ENCODE results near the gene UGT2B7.
"Not testable (repeated sequence)": the region's sequence is repeated elsewhere in the genome, so short reads cannot be mapped to it uniquely, and the experiment has no call there.

DNA sequence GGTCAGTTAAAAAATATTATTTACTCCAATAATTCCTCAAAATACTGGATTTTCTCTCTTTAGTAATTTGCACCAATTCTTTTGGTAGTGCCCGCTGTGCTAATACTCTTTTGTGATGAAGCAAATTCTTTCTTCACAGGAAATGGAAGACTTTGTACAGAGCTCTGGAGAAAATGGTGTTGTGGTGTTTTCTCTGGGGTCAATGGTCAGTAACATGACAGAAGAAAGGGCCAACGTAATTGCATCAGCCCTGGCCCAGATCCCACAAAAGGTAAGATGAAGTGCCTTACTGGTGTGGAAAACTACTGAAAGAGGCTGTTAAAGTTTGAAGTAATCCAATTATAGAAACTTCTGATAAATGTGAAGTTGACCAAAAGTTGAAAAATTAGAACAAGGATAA is 6.4 kb downstream of the UGT2B7 start:
- not testable (repeated sequence) for TF ChIP-seq POLR2AphosphoS5 (IDR thresholded peaks at IDR 0.05)
- TF ChIP-seq, protein P1, sequence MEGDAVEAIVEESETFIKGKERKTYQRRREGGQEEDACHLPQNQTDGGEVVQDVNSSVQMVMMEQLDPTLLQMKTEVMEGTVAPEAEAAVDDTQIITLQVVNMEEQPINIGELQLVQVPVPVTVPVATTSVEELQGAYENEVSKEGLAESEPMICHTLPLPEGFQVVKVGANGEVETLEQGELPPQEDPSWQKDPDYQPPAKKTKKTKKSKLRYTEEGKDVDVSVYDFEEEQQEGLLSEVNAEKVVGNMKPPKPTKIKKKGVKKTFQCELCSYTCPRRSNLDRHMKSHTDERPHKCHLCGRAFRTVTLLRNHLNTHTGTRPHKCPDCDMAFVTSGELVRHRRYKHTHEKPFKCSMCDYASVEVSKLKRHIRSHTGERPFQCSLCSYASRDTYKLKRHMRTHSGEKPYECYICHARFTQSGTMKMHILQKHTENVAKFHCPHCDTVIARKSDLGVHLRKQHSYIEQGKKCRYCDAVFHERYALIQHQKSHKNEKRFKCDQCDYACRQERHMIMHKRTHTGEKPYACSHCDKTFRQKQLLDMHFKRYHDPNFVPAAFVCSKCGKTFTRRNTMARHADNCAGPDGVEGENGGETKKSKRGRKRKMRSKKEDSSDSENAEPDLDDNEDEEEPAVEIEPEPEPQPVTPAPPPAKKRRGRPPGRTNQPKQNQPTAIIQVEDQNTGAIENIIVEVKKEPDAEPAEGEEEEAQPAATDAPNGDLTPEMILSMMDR (IDR thresholded peaks at IDR 0.05), result not testable (repeated sequence)

Measured in breast epithelium (tissue), 3 donors.